Neural progenitor cell (in vitro differentiated cells): Measurements from ENCODE around the gene PTPRN2.

Experiments
- EZH2 ChIP-seq: fragments of 200-600 bp; sonication (generic); IDR thresholded peaks from 2 replicates; pipeline ENCODE4 v1.6.1; 2017; ENCODE audit warnings: antibody characterized with exemption, mild to moderate bottlenecking, moderate library complexity
- EZH2phosphoT487 ChIP-seq: fragments of 200-600 bp; sonication (generic); IDR thresholded peaks from 2 replicates; pipeline ENCODE4 v1.6.1; 2017; ENCODE audit warnings: antibody characterized with exemption
- TF ChIP-seq, protein P1 (sequence below): fragments of 200-600 bp; sonication (generic); IDR thresholded peaks from 2 replicates; pipeline ENCODE4 v1.5.1; 2017; ENCODE audit warnings: antibody characterized with exemption, mild to moderate bottlenecking

DNA sequence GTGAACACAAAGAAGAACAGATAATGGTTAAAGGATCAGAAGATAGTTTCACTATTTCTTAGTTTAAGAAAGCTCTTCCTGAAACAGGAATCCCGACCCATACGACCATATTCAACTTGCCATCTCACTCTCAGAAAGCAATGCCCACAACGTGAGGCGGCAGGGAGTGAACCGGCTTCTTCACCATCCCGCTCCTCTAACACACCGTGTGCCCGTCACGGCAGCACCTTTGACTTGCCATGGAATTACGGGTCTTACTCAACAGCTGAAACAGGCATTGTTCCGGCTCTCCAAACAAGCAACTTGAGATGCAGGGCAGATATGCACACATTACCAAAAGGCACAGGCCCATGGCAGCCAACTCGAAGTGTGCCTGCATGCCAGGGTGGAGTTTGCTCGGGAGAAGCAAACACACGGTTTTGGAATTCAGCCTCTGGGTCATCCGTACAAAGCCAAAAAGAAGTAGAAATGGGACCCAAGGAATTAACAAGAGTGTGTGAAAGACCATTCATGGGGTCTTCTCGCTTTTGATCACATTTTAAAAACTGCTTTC is 957.2 kb downstream of the PTPRN2 start:
- TF ChIP-seq, protein P1, sequence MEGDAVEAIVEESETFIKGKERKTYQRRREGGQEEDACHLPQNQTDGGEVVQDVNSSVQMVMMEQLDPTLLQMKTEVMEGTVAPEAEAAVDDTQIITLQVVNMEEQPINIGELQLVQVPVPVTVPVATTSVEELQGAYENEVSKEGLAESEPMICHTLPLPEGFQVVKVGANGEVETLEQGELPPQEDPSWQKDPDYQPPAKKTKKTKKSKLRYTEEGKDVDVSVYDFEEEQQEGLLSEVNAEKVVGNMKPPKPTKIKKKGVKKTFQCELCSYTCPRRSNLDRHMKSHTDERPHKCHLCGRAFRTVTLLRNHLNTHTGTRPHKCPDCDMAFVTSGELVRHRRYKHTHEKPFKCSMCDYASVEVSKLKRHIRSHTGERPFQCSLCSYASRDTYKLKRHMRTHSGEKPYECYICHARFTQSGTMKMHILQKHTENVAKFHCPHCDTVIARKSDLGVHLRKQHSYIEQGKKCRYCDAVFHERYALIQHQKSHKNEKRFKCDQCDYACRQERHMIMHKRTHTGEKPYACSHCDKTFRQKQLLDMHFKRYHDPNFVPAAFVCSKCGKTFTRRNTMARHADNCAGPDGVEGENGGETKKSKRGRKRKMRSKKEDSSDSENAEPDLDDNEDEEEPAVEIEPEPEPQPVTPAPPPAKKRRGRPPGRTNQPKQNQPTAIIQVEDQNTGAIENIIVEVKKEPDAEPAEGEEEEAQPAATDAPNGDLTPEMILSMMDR, result no peak
- TF ChIP-seq EZH2phosphoT487 (no peak), EZH2 (no peak)
